LNCAP (cell line): Measurements from ENCODE around the gene SOX18.

ENCODE experiments used
- CTCF ChIP-seq: fragments of 450-650 bp; IDR thresholded peaks from 2 replicates; pipeline ENCODE4 v1.5.1; 2017; ENCODE audit warnings: mild to moderate bottlenecking

SOX18 gene

GRCh38 chr20:64035066-64035932, 14.1 kb downstream of the SOX18 start:
- TF ChIP-seq CTCF: no peak

- no peak for TF ChIP-seq CTCF
Observed at GRCh38 chr20:64033981-64034493, 15.4 kb downstream of the SOX18 start.

- TF ChIP-seq CTCF: no peak
Observed at GRCh38 chr20:64032706-64033624, 16.5 kb downstream of the SOX18 start.

GRCh38 chr20:64031822-64032314, 17.6 kb downstream of the SOX18 start:
- TF ChIP-seq CTCF: no peak

- TF ChIP-seq CTCF: no peak
Observed at GRCh38 chr20:64030371-64031134, 18.9 kb downstream of the SOX18 start.

- no peak for TF ChIP-seq CTCF
Observed at GRCh38 chr20:64029293-64030117, 19.9 kb downstream of the SOX18 start.
